GM12872 (cell line): Measurements from ENCODE around the gene USH1C.

ENCODE experiments used
- TF ChIP-seq, protein P1 (sequence below): IDR thresholded peaks from 3 replicates; pipeline ENCODE4 v1.5.1; 2011; ENCODE audit warnings: low read depth, mild to moderate bottlenecking, low read length, moderate library complexity; ENCODE audit not compliant: insufficient read depth

The USH1C gene

DNA sequence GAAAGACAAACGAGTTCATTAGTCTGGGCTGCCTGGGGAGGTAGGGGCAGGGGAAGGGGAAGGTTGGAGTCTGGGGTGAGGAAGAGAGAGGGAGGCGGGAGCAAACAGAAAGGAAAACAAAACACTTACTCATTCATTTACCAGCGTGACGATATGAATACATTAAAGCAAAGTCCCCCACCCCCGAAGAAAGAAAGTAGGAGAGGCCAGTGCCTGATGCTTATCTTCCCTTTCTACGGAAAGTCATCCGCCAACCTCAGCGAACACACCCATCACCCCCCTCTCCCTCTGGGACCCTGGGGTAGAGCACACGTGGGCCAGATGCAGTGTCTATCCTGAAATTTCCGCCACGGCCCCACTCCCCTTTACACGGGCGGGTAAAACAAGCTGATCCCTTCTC lies 81.3 kb downstream of the USH1C start:
- TF ChIP-seq, protein P1, sequence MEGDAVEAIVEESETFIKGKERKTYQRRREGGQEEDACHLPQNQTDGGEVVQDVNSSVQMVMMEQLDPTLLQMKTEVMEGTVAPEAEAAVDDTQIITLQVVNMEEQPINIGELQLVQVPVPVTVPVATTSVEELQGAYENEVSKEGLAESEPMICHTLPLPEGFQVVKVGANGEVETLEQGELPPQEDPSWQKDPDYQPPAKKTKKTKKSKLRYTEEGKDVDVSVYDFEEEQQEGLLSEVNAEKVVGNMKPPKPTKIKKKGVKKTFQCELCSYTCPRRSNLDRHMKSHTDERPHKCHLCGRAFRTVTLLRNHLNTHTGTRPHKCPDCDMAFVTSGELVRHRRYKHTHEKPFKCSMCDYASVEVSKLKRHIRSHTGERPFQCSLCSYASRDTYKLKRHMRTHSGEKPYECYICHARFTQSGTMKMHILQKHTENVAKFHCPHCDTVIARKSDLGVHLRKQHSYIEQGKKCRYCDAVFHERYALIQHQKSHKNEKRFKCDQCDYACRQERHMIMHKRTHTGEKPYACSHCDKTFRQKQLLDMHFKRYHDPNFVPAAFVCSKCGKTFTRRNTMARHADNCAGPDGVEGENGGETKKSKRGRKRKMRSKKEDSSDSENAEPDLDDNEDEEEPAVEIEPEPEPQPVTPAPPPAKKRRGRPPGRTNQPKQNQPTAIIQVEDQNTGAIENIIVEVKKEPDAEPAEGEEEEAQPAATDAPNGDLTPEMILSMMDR: no peak

DNA sequence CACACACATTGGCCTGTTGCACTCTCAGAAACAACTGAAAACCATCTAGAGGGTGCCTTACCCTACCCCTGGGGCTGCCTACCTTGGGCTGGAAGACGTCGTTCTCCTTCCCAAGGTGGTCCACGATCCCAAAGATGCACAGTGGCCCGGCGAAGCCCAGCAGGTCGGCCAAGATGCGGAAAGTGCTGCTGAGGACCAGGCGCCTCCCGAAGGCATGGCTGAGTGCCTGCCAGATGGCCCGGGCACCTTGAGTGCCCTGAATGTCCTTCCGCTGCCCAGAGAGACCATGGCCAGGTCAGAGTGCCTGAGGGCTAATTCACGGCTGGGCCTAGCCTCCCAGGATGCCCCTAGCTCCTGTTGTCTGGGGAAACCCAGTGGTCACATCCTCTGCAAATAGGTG lies 83.8 kb downstream of the USH1C start:
- TF ChIP-seq, protein P1: no peak

DNA sequence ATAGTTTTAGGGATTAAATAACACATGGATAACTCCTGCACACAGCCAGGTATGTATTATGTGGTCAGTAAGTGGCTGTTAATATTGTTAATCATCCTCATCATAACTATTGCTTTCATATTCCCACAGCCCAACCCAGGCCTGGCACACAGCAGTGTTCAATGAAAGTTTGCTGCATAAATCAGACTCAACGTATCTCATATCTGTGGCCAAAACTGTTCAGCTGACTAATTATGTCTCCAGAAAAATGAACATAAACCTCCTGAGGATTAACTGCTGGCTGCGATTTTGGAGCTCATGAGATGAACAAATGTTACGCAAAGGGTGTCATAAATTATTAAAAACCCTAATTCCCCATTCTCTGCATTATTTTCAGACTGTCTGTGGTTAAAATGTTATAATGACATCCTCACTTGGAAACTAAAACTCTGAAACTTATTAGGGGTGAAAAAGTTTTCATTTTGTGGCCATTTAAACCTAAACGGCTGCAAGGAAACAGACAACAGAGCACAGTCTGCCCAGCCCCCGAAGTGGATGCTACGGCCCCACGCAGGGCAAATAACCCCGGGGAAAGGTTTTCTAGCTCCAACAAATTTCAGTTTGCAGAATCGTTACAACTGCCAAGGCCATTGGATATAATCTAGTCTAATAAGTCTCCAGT lies 84.8 kb downstream of the USH1C start:
- TF ChIP-seq, protein P1: no peak

DNA sequence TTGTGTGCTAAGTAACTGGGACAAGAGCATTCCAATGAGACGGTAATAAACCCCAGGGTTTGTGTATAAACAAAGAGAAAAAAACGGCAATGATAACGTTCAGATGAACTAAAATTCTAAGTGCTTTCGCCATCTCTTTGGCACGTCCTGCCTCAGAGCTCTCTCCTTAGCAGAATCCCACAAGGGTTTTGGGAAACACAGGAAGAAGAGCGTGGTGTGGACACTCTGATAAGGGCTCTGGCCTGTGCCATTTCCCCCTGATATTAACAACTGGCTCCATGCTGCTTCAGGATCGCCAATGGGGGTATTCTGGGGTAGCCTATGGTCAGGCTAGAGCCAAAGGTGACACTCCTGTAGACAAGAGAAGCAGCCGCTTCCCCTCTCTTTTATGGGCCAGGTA lies 85.9 kb downstream of the USH1C start:
- TF ChIP-seq, protein P1: no peak

DNA sequence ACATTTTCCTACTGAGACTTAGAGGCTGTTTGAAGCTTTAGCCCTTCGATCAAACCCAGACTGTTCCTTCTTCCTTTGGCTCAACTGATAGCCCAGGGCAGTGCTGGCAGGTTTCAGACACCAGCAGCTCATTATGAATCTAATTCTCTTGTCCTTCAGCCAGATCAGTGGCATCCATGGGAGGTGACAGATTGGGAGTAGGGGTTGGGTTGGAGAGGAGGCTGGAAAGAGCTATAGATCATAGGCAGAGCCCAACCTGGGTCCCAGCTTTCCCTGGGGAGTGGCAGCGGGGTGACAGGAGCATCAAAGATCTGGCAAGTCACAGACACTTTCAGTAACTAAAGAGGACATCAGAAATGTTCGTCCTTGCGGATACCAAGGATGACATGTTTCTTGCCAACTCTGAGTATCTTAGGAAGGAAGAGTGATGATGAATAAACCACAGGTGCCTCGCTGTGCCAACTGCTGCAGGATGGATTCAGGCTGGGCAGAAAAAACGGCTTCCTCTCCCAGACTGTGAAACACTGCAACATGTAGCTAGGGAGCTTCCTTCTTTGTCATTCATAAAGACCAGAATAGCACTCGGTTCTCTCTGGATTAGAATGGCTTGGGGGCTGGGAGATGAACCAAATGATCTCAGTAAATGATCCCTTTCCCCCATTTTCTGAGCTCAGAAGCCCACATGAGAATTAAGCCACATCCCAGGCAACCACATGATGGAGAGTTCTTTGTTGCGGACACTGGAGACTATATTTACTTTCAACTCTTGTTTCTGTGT lies 86.6 kb downstream of the USH1C start:
- TF ChIP-seq, protein P1: no peak

DNA sequence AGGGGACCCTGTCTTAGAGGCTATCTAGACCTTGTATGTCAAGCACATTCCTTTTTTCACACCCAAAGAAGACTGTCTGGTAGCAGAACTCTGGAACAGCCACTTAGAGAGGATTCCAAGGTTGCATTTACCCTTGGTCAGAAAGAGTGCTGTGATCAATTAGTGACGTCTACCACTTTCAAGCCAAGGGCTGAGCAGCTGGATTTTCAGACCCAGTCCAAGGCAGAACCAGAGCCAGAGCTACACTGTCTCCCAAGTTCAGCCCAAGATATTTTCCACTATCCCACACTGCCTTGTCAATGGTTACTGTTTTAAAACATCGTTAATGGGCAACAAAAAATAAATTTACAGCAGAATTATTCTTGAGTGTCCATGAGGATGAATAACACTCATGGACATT lies 91.5 kb downstream of the USH1C start:
- TF ChIP-seq, protein P1: no peak

DNA sequence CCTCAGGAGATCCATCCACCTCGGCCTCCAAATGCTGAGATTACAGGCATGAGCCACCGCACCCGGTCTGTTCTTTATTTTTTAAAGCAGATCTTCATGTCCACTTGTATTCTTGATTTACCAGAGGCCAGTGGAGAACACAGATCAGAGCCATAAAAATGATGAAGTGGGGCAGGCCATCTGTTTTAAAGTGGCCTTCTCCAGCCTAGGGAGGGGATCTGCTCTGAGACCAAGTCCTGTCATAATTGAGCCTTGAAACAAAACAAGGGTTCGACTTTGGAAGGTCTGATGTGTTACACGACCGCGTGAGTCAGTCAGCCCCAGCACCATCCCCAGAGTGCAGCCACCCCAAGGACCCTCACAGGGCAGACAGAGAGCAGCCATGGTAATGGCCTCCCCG lies 95.1 kb downstream of the USH1C start:
- TF ChIP-seq, protein P1: no peak
